ENCODE measurements around the gene PAQR7.
A peak's percentile ranks its signal among the peaks of the same experiment; 100 is the strongest.

The PAQR7 gene, protein sequence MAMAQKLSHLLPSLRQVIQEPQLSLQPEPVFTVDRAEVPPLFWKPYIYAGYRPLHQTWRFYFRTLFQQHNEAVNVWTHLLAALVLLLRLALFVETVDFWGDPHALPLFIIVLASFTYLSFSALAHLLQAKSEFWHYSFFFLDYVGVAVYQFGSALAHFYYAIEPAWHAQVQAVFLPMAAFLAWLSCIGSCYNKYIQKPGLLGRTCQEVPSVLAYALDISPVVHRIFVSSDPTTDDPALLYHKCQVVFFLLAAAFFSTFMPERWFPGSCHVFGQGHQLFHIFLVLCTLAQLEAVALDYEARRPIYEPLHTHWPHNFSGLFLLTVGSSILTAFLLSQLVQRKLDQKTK
- 3.1 to 9.6 (median 5.0) reads per million in 3 experiments for total RNA-seq

DNA sequence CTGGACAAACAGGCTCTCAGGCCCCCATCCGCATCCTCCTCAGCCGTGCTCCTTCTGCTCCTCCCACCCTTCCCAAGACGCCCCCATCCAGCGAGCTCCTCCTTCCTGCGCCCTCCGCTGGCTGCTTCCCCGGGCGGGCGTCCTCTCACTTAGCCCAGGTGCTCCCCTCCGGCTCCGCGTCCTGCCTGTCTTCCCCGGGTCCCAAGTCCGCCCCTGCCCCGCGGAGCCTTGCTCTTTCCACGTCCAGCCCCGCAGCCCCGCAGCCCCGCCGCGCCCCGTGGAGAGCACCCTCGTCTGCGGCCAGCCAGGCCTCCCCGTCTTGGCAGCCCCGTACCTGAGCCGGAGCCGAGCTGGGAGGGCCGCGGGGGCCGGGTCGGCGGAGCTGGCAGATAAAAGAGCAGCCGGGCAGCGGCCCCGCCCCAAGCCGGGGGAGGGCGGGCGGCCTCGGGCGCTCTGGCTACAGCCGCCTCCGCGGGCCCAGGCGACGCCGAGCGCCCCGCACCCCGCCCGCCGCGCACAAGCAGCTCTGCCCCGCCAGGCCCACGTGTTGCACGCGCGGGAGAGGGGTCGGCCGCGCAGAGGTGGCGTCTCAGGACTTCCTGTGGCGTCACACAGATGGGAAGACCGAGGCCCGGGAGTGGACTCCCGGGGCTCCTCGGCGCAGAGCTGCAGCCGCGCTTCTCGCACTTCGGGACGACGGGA is at the start of gene PAQR7:
Gene PAQR7 (minus strand): TSS at position 555 of the 702 bp plus-strand sequence. CDS start 11,869 bp downstream, outside the sequence.
- peak; percentile 57 for DNase-seq

DNA sequence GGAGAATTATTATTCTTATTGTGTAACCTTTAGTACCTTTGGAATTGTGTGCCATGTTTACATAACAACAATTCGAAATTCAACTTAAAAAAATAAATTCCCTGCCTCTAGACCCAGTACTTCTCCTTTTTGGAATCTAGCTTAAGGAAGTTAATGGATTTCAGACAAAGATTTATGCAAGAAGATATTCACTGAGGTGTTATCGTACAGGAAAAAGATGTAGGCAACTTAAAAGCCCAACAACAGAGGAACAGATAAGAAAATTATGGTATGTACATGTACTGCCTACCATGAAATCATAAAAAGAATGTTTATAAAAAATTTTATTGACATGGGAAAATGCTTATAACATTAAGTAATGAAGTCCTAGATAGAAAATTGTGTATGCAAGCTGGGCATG is 48.9 kb upstream of the PAQR7 start:
- no peak for DNase-seq

DNA sequence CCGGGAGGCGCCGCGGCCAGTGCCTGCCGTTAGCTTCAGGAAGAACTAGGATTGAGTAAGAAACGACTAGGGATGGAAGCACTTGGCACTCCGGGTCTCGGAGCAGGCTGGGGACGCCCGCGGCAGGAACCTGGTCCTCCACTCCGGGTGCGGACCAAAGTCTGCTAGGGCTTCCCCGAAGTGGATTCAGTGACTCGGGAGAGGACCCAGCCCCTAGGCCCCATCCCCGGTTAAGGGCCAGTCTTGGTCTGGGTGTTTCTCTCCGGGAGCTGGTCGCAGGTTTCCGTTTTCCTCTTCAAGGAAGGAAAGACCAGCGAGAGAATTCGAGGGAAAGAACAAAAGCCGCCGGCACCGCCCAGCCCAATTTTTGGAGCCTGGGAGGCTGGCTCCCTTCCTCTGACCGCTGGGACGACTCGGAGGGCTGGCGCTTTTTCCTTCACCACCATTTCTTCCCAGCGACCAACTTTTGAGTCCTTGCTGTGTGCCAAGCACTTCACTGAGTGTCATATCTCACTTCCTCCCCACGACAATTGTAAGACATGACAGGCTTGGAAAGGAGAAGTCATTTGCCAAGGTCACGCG is 47.6 kb upstream of the PAQR7 start:
- DNase-seq = no peak

DNA sequence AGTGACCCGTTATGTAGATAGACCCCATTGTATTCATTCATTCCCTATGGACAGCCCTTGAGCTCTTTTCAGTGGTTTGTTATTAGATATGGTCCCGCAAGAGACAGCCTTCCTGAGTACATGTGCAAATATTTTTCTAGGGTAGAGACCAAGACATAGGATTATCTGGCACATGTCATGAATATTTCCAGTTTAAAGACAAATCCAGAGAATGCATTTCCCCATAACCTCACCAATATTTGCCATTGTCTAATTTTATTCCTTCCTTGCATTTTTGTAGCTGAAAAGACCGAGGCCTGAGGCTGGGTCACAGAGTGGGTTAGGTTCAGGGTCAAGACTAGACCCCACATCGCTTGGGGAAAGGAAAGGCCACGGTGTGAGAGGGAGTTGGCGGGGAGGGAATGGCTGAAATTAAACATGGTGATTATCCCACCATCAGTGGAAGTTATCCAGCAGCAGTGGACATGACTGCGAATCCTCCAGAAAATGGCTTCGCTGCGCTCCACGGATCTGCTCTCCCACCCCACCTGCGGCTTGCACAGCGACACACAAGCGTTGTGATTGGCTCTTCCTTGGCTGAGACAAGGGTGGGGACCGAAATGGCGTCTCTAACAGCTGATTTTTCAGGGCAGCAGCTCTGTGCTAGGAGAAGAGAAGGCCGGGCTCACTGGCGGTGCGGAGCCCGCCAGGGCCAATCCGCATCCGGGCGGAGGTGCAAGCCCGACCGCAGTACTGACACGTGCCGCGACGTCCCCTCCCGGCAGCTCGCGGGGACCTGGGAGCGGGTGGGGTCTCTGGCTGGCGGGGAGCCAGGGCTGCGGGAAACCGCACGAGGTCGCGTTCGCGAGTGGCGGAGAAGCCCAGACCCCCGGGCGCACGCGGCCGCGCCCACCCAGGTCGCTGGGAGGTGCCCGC is 46.8 kb upstream of the PAQR7 start:
- peak; percentile 58 for DNase-seq

DNA sequence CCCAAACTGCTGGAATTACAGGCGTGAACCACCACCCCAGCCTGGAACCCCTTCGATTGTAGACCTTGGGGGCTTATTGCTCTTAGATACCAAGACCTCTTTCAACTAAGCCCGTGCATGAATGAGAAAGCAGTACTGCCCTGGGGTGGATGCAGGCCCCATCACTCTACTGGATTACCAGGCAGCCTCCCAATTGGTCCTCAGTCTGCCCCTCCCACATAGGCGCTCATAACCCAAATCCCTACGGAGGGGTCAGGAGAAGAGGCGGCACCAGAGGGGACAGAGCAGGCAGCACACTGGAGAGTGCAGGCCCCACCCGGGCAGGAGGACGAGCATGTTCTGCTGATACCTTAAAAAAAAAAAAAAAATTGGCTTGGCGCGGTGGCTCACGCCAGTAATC is 43.1 kb upstream of the PAQR7 start:
- DNase-seq = no peak

DNA sequence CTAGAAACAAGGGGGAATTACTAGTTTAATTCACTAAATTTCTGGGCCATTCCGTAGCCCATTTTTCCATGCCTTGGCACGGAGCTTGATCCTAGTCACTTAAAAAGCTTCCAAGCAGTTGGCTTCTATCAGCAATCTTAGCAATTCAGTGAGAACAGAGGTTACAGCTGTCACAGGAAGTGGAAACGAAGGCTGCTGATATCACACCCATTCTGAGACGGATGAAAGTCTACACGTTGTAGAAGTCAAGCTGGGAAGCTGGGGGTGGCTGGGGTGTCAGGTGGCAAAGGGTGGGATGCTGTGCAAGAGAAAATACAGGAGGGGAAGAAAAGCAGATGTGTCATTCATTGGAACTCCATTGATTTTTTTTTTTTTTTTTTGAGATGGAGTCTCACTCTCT is 42.5 kb upstream of the PAQR7 start:
- DNase-seq = no peak

DNA sequence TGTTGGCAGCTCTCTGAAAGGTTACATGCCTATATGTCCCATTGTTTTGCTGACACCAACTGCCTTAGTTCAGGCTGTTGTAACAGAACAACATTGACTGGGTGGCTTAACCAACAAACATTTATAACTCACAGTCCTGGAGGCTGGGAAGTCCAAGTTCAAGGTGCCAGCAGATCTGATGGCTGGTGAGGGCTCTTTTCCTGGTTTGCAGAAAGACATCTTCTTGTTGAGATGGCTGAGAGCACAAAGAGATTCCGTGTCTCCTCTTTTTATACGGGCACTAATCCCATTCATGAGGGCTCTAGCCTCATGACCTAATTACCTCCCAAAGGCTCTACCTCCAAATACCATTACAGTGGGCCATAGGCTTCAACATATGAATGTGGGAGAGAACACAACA is 41.0 kb upstream of the PAQR7 start:
- no peak for DNase-seq

DNA sequence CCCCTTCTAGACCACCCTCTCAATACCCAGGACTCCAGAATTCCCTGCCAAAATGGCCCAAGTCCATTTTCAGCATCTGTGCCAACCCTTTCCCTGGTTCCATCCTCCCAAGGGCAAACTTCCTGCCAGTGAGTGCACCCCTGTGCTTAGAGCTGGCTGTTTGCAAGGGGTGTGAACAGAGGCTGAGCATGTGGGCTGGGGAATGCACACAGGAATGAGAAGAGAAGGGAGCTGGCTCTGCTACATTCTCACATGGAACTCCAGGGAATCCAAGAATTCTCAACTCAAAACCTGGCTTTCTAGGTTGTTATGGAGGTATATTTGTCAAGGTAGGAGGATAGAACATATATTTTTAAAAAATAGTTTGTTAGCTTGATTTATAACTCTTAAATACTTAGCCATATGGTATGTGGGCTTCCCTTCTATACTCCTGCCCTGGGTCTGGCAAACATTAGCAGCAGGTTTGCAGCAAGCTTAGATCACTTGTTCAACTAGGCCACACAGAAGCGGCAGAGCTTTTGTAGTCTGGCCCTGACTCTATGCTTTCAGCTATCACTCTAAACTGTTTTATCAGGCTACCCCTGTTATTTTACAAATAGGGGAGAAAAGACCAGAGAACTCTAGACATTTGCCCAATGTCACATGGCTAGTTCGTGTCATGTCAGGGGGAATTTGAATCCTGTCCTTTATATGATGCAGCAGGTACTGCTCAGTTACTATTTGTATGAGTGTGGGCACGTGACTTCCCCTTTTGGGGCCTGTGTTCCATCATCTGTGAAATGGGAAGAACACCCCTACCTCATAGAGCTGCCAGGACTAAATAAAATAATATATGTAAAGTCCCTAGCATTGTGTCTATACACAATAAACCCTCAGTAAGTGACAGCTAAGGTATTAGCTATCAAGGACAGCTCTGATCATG is 38.8 kb upstream of the PAQR7 start:
- DNase-seq = no peak

DNA sequence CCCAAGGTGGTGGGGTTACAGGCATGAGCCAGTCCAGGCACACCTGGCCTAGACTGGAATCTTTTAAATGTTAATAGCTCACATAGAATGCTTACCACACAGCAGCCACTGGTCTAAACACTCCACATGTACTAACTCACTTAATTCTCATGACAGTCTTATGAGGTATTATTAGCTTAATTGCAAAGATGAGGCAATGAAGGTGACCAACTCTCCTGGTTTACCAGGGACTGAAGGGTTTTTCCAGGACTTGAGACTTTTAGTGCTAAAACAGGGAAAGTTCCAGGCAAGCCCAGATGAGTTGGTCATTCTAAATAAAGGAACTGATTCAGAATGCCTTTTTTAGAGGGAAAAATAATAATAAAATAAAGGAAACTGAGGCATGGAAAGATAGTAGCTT is 37.7 kb upstream of the PAQR7 start:
- no peak for DNase-seq

DNA sequence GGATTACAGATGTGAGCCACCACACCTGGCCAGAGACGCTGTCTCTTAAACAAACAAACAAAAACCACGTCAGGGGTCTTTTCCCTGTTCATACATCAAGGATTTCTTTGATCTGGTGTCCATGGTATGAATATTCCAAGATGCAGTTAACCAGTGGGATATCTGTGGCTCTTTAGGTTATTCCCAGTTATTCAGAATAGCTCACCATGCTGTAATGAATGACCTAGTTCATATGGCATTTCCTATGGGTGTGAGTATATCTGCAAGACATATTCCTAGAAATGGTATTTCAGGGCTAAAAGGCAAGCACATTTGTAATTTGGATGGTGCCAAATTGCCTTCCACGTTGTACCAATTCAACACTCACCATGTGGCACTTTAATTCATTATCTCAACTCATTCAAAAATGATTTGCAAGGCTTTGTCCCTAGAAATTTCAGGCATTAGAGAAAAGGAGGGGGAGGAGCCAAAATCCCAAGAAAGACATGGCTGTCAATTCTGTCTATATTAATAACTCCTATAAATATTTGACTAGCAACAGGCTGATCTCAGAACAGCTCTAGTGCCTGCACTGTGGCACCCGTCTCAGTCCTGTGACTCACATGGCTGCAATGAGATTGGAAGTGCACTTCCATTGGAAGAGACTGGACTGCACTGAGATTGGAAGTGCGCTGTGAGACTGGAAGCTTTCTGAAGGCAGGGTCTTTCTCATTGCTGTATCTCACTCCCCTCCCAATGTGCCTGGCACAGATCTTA is 36.7 kb upstream of the PAQR7 start:
- no peak for DNase-seq

DNA sequence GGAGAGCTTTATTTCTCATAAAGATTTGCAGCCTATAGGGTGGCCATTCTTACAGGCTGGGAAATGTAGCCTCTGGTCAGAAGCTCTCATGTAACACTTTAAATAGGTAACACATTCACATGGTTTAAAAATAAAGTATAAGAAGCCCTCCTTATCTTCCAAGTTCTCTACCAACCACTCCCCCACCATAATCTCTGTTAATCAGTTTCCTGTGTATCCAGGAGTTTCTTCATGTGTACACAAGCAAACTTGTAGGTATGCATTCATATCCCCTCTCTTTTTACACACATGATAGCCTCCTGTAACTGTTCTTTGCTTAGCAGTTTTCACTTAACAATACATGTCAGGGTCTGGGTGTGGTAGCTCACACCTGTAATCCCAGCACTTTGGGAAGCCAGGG is 35.7 kb upstream of the PAQR7 start:
- no peak for DNase-seq

DNA sequence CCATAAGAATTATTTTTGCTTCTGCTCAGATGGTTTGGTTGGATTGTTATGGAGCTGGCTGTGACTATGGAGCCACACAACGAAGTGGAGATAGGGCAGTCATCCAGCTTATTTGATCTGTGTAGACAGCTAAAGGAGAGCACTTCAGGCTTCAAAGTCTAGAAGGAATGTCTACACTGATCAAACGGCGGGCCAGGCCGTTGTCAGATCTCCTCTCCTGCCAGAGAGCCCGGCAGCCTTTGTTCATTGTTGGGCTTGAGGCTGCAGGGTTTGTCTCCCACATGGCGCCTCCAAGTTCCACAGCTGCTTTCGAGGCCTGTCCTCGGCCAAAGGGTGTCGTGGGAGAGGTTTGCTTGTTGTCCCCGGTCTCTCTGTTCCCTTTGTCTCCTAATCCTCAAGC is 33.5 kb upstream of the PAQR7 start:
- no peak for DNase-seq

DNA sequence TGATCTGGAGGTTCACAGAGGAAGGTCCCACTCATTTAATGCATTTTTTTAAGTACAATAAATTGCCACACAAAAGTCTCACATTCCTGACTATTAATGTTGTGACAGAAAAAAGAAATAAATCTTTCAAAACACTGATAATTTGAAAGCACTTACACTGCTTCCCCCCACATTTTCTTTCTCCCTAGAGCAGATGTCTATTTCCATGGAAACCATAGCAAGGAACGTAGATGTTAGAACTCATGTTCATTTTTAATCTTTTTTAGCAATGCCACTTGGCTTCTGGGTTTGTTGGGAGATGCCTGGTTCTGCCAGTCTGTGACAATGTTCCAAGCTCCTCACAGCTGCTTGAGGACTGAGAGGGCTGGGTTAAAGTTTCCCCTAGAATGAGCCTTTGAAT is 32.7 kb upstream of the PAQR7 start:
- no peak for DNase-seq

DNA sequence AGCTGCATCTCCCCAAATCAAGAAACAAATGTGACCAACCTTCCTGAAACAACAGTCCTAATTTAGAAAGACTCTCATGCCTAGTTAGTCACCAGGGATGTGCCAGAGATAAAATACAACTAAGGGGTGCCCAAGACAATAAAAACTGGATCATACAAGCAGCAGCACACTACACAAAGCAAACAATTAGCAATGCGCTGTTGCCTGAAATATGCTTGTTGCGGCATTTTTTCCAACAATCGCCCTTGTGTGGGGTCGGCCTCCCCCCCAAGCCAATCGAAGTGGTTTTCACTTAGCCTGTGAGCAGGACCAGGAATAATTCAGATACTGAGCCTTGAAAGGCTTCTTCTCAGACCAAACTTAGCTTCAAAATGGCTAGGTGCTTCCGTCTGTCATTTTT is 32.1 kb upstream of the PAQR7 start:
- no peak for DNase-seq

DNA sequence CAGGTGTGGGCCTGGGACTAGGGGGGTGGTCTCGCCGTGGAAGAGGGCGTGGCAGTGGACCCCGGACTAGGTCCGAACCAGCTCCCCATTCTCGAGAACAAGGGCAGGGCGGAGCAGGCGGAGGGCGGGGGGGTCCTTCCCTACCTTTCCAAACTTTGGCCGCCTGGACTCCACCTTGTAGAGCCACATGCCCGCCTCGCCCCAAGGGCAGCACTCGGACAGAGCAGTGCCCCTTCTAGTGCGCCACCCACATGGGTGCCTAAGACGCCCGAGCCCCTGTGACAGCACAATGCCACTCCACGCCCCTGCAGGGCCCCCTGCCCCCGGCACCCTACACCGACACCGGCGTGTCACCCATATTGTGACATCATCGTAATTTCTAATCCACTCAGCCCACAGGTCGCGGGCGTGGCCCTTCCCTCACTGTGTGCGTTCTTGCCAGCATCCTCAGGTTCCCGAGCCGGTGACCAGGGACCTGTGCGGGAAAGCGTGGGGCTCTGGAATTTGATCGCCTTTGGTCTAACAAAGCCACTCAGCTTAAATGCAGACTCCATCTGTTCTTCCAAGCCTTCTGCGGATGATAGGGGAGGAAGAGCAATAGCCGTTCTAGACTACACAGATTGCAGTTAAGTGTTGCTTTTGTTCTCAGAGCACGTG is 31.3 kb upstream of the PAQR7 start:
- DNase-seq = peak; percentile 39

DNA sequence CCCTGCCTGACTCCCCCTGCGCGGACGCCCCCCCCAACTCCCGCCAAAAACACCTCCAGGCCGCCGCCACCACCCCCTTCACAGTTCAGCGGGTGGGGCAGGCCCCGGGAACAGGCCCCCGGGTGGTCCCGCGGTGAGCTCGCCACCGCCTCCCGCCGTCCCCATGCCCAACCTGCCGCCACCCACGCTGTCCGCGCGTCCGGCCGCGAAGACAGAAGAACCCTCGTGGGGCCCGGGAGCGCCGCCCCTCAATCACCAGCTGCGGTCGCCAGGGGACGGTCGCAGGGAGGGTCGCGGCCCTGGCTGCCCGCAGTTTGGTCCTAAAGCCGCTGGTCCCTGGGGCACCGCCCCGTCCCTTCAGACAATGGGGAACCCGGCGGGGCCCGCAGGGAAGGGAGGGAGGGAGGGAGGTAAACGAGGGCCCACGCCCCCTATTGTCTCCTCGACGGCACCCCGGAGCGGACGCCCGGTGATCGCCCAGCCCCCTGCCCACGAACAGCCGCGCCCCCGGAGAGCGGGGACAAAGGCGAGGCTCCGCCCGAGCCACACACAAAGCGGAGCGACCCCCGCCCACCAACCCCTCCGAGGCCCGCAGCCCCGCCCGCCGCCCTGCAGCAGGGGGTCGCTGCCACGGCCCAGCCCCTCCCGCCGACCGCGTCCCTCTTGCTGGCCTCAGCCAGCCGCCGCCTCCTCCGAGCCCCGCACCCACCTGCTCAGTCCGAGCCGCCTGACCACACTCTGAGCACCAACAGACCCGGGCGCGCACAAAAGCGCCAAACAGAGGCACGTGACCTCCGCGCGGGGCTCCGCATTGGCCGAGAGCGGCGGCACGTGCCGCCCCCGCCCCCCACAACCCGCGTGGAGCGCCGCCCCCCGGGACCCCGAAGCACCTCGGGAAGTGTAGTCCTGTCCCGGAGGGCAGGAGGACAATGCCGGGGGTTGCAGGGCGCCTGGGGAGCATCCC is 30.5 kb upstream of the PAQR7 start, which contains the start of gene STMN1:
Gene STMN1 (minus strand): TSS at position 740 of the 964 bp plus-strand sequence. CDS start 1,743 bp downstream, outside the sequence.
- DNase-seq = peak; percentile 70

DNA sequence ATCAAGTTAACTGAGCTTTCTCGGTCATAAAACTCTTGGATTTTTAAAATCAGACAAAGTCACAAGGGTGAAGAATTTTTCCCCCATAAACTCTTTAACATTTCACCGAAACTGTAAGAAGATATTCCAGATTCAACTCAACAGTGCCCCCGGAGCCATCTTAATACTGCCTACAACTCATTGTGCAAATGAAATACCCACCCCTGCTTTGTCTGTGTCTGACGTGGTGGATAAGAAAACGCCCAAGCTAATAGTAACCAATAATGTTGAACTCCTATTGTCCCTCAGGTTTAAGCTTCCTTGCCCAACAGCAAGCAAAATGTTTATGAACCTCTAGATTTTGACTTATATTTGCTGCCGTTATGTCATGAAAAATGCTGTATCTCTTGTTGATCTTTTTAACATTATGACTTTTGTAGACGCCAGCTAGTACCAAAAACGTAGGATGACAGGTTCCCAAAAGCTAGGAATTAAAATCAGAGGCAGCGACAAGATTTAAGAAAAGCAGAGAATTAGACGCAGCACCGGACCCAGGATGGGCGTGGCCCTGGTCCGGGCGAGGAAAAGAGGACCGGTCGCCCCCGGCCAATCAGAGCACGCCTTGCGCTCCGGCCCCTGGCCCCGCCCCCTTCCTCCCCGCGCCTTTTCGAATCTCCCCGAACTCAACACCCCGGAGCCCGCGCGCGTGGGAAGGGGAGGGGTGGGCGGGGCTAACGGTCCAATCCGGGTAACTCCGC is 29.6 kb upstream of the PAQR7 start:
- peak; percentile 68 for DNase-seq

DNA sequence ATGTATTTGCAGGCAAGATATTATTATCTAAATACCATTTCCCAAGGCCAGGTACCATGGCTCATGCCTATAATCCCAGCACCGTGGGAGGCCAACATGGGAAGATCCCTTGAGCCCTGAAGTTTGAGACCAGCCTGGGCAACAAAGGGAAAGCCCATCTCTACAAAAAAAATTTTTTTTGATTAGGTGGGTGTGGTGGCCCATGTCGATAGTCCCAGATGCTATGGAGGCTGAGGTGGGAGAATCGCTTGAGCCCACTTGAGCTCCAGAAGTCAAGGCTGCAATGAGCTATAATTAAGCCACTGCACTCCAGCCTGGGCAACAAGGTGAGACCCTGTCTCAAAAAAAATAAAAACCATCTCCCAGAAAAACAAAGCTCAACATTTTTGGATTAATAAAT is 28.5 kb upstream of the PAQR7 start:
- DNase-seq = no peak

Data from central memory CD4-positive, alpha-beta T cell (primary cell).